Colonic mucosa (tissue), 4 donors: ENCODE results near the gene ATP6V1C2. TPM values are rescaled to one million over a fixed set of nuclear protein-coding genes. Genes with fewer than 3 reads are reported as not detected.

Source experiments
- DNase-seq: peaks from one replicate; pipeline ENCODE4 v3.0.0-alpha.2; 2020
- H3K27ac ChIP-seq: fragments of 200-600 bp; one replicate; pipeline ENCODE4 v1.8.0; 2021
- H3K27me3 ChIP-seq: fragments of 200-600 bp; one replicate; pipeline ENCODE4 v1.8.0; 2021
- H3K36me3 ChIP-seq: fragments of 200-600 bp; one replicate; pipeline ENCODE4 v1.8.0; 2021
- H3K4me1 ChIP-seq: fragments of 200-600 bp; one replicate; pipeline ENCODE4 v1.8.0; 2021; ENCODE audit warnings: mild to moderate bottlenecking
- H3K4me3 ChIP-seq: fragments of 200-600 bp; one replicate; pipeline ENCODE4 v1.8.0; 2021
- H3K9ac ChIP-seq, 2 donors: one replicate each; pipeline ENCODE4 v1.7.0; 2013; ENCODE audit warnings: control low read depth in 2 of 2, low read depth in 2 of 2, low read length in 2 of 2
- H3K9me3 ChIP-seq: fragments of 200-600 bp; one replicate; pipeline ENCODE4 v1.8.0; 2021
- CTCF ChIP-seq: fragments of 200-600 bp; IDR thresholded peaks from one replicate; pipeline ENCODE4 v1.8.0; 2022; ENCODE audit warnings: antibody characterized with exemption, mild to moderate bottlenecking
- intact Hi-C: fragments of 100-400 bp; cut with DNase I; formaldehyde crosslinking; loops from one replicate; pipeline ENCODE4 v1.14.1; 2022
- total RNA-seq, 2 donors: library from RNA; stranded (reverse); fragmentation: NEBNext Ultra II Directional in 1 of 2; extraction: Animal tissue kit (Norgen Biotek cat#: 25700) in 1 of 2; gene quantifications; one replicate each; pipeline ENCODE4 v1.2.1, GENCODE V29; 2021
- donor health status: healthy.
- donor health status: DM: no; HTN: no; CAD: no.
- donor health status: DM: no; HTN: no; CAD: no.

The ATP6V1C2 gene
- total RNA-seq, 2 donors from 2014 or later: 1.4 to 1.7 TPM

GRCh38 chr2:10706033-10706432 lies 15.4 kb upstream of the ATP6V1C2 start:
- no peak overlapping the region for H3K27ac ChIP-seq
- H3K9ac ChIP-seq: no peak overlapping the region
- no peaks in the 10 kb centered on the region for H3K27me3 ChIP-seq
- no peak for TF ChIP-seq CTCF
- no peaks in the 10 kb centered on the region for H3K36me3 ChIP-seq
- intact Hi-C loops: no loop called here
- DNase-seq: no peak
- H3K9me3 ChIP-seq: no peaks in the 10 kb centered on the region
- no peak overlapping the region for H3K4me3 ChIP-seq
- no peaks in the 10 kb centered on the region for H3K4me1 ChIP-seq

- H3K27me3 ChIP-seq: no peaks in the 10 kb centered on the region
- H3K27ac ChIP-seq: no peak overlapping the region
- no peaks in the 10 kb centered on the region for H3K4me1 ChIP-seq
- no peaks in the 10 kb centered on the region for H3K9me3 ChIP-seq
- H3K9ac ChIP-seq: no peak overlapping the region
- H3K4me3 ChIP-seq: no peak overlapping the region
- H3K36me3 ChIP-seq: no peaks in the 10 kb centered on the region
- no peak for TF ChIP-seq CTCF
- no peak for DNase-seq
- intact Hi-C loops: no loop called here
These were observed 13.6 kb upstream of the ATP6V1C2 start for GRCh38 chr2:10707831-10708230.

- H3K4me1 ChIP-seq: no peaks in the 10 kb centered on the region
- H3K9ac ChIP-seq: no peak overlapping the region
- no peak overlapping the region for H3K27ac ChIP-seq
- DNase-seq: peak; percentile 33
- intact Hi-C loops: no loop called here
- no peaks in the 10 kb centered on the region for H3K9me3 ChIP-seq
- no peaks in the 10 kb centered on the region for H3K27me3 ChIP-seq
- H3K36me3 ChIP-seq: no peaks in the 10 kb centered on the region
- TF ChIP-seq CTCF: peak; percentile 26
- H3K4me3 ChIP-seq: no peak overlapping the region
These were observed 12.0 kb upstream of the ATP6V1C2 start for GRCh38 chr2:10709290-10709939.

- Histone ChIP-seq H3K27me3 (no peaks in the 10 kb centered on the region), H3K27ac (no peak overlapping the region), H3K9ac (no peak overlapping the region), H3K9me3 (no peaks in the 10 kb centered on the region), H3K36me3 (no peaks in the 10 kb centered on the region), H3K4me1 (no peaks in the 10 kb centered on the region), H3K4me3 (no peak overlapping the region)
- TF ChIP-seq CTCF: no peak
- DNase-seq: no peak
- intact Hi-C loops: no loop called here
These were observed 9.1 kb upstream of the ATP6V1C2 start for GRCh38 chr2:10712185-10712809.

- Histone ChIP-seq H3K9me3 (no peaks in the 10 kb centered on the region), H3K9ac (no peak overlapping the region), H3K27me3 (peaks cover 12% of the 10 kb centered on the region), H3K4me1 (no peaks in the 10 kb centered on the region), H3K4me3 (no peak overlapping the region), H3K36me3 (no peaks in the 10 kb centered on the region), H3K27ac (no peak overlapping the region)
- TF ChIP-seq CTCF: no peak
- intact Hi-C loops: no loop called here
- no peak for DNase-seq
These were observed 4.8 kb upstream of the ATP6V1C2 start for GRCh38 chr2:10716581-10716980.
